KMS-11 (cell line): ENCODE results near the gene UBASH3B.

Experiments
- H2AFZ ChIP-seq: fragments of 200-600 bp; sonication (generic); 2 replicates; pipeline ENCODE4 v1.6.1; 2016; ENCODE audit warnings: antibody characterized with exemption, mixed run types, low read depth
- H3K27ac ChIP-seq: fragments of 200-600 bp; sonication (generic); 2 replicates; pipeline ENCODE4 v1.6.1; 2016; ENCODE audit warnings: mild to moderate bottlenecking, mixed run types
- H3K27me3 ChIP-seq: fragments of 200-600 bp; sonication (generic); 2 replicates; pipeline ENCODE4 v1.6.1; 2017; ENCODE audit warnings: mild to moderate bottlenecking, low read depth, mixed run types, moderate library complexity; ENCODE audit not compliant: insufficient read depth
- H3K36me3 ChIP-seq: fragments of 200-600 bp; sonication (generic); 2 replicates; pipeline ENCODE4 v1.6.1; 2017; ENCODE audit warnings: mild to moderate bottlenecking, mixed run types; ENCODE audit not compliant: insufficient read depth
- H3K4me1 ChIP-seq: fragments of 200-600 bp; sonication (generic); 2 replicates; pipeline ENCODE4 v1.6.1; 2016; ENCODE audit warnings: mild to moderate bottlenecking, low read depth, mixed run types; ENCODE audit not compliant: poor library complexity, severe bottlenecking
- H3K4me2 ChIP-seq: fragments of 200-600 bp; sonication (generic); 2 replicates; pipeline ENCODE4 v1.7.0; 2016; ENCODE audit warnings: mild to moderate bottlenecking, mixed run types
- H3K4me3 ChIP-seq: fragments of 200-600 bp; sonication (generic); IDR thresholded peaks from 2 replicates; pipeline ENCODE4 v1.6.1; 2017; ENCODE audit warnings: low read depth, low read length, mixed read lengths; ENCODE audit not compliant: insufficient read depth
- H3K79me2 ChIP-seq: fragments of 200-600 bp; sonication (generic); 2 replicates; pipeline ENCODE4 v1.6.1; 2016; ENCODE audit warnings: low read depth, mixed run types; ENCODE audit not compliant: insufficient read depth
- H3K9ac ChIP-seq: fragments of 200-600 bp; sonication (generic); 2 replicates; pipeline ENCODE4 v1.6.1; 2016; ENCODE audit warnings: mild to moderate bottlenecking, mixed run types
- H4K20me1 ChIP-seq: fragments of 200-600 bp; sonication (generic); 2 replicates; pipeline ENCODE4 v1.6.1; 2016; ENCODE audit warnings: mild to moderate bottlenecking, mixed run types; ENCODE audit not compliant: insufficient read depth
- TF ChIP-seq, protein P1 (sequence below): fragments of 200-600 bp; sonication (generic); conservative IDR thresholded peaks from 2 replicates; pipeline ENCODE4 v1.6.1; 2017; ENCODE audit warnings: low read depth, mild to moderate bottlenecking, antibody characterized with exemption, low read length, moderate library complexity, mixed read lengths

The UBASH3B gene

DNA sequence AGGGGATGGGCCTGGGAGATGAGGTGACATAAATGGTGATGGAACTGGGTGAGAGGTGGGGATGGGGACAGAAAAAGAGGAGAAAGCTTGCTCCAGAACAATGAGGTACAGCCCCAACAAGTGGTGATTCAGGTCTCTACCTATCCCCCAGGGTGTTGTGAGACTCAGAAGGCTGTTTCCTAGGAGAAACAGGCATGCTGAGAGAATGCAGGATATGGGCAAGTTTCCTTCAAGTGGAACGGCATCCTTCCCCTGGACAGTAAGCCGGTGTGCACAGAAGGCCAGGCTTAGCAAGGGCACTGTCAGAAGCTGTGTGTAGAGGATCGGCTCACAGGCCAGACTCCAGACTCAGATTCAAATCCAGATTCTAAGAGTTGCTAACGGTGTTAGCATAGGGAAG is 148.6 kb downstream of the UBASH3B start:
- TF ChIP-seq, protein P1, sequence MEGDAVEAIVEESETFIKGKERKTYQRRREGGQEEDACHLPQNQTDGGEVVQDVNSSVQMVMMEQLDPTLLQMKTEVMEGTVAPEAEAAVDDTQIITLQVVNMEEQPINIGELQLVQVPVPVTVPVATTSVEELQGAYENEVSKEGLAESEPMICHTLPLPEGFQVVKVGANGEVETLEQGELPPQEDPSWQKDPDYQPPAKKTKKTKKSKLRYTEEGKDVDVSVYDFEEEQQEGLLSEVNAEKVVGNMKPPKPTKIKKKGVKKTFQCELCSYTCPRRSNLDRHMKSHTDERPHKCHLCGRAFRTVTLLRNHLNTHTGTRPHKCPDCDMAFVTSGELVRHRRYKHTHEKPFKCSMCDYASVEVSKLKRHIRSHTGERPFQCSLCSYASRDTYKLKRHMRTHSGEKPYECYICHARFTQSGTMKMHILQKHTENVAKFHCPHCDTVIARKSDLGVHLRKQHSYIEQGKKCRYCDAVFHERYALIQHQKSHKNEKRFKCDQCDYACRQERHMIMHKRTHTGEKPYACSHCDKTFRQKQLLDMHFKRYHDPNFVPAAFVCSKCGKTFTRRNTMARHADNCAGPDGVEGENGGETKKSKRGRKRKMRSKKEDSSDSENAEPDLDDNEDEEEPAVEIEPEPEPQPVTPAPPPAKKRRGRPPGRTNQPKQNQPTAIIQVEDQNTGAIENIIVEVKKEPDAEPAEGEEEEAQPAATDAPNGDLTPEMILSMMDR = no peak
- no peak overlapping the region for H3K9ac ChIP-seq
- H3K4me2 ChIP-seq = no peak overlapping the region
- no peak overlapping the region for H3K4me3 ChIP-seq
- H2AFZ ChIP-seq = no peak overlapping the region
- no peaks in the 10 kb centered on the region for H4K20me1 ChIP-seq
- no peak overlapping the region for H3K27ac ChIP-seq
- H3K4me1 ChIP-seq = no peaks in the 10 kb centered on the region
- H3K36me3 ChIP-seq = no peaks in the 10 kb centered on the region
- H3K27me3 ChIP-seq = no peaks in the 10 kb centered on the region
- no peaks in the 10 kb centered on the region for H3K79me2 ChIP-seq

DNA sequence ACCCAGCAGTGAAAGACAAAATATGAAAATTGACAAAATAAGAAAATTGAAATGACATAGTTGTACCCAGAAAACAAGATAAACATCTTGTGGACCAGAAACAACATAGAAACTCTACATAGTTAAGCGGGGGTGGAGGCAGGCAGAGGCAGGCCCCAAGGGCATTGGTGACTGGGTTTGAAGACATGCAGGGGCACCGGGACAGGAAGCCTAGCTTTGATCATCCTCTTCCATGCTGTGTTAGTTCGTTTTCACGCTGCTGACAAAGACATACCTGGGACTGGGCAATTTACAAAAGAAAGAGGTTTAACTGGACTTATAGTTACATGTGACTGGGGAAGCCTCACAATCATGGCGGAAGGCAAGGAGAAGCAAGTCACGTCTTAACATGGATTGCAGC is 149.3 kb downstream of the UBASH3B start:
- no peaks in the 10 kb centered on the region for H3K36me3 ChIP-seq
- H3K9ac ChIP-seq = no peak overlapping the region
- H2AFZ ChIP-seq = no peak overlapping the region
- no peak overlapping the region for H3K27ac ChIP-seq
- no peaks in the 10 kb centered on the region for H3K27me3 ChIP-seq
- no peak overlapping the region for H3K4me2 ChIP-seq
- H3K79me2 ChIP-seq = no peaks in the 10 kb centered on the region
- TF ChIP-seq, protein P1 = no peak
- no peaks in the 10 kb centered on the region for H3K4me1 ChIP-seq
- H3K4me3 ChIP-seq = no peak overlapping the region
- H4K20me1 ChIP-seq = no peaks in the 10 kb centered on the region

DNA sequence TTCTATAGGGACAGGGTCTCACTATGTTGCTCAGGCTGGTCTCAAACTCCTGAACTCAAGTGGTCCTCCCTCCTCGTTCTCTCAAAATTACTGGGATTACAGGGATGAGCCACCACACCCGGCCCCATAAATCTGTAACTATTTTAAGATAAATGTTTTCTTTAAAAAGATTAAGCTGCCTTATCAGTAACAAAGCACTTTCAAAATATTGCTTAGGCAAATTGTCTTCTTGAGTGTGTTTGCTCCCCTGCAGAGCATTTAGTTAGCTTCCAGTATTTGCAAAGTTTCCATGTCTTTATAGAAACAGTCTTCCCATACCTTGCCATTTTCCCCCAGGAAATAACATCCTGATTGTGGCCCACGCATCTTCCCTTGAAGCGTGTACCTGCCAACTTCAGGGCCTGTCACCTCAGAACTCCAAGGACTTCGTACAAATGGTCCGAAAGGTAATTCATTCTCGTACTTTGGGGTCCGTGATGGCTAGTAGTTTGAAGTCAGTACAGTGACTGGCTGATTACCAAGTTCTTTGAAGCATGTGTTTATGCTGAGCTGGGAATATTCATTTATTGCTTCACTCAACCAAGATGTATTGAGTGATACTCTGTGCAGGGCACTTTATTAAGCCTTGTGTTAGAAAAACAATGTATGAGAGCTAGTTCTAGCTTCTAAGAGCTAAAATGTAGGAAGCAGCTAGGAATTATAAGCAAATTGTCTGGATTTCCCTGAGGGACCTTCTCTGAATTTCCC is 152.4 kb downstream of the UBASH3B start:
- no peaks in the 10 kb centered on the region for H4K20me1 ChIP-seq
- TF ChIP-seq, protein P1 = no peak
- H3K79me2 ChIP-seq = no peaks in the 10 kb centered on the region
- H3K4me2 ChIP-seq = no peak overlapping the region
- H3K4me1 ChIP-seq = no peaks in the 10 kb centered on the region
- no peaks in the 10 kb centered on the region for H3K36me3 ChIP-seq
- no peak overlapping the region for H3K27ac ChIP-seq
- no peak overlapping the region for H3K9ac ChIP-seq
- no peaks in the 10 kb centered on the region for H3K27me3 ChIP-seq
- no peak overlapping the region for H3K4me3 ChIP-seq
- H2AFZ ChIP-seq = no peak overlapping the region

DNA sequence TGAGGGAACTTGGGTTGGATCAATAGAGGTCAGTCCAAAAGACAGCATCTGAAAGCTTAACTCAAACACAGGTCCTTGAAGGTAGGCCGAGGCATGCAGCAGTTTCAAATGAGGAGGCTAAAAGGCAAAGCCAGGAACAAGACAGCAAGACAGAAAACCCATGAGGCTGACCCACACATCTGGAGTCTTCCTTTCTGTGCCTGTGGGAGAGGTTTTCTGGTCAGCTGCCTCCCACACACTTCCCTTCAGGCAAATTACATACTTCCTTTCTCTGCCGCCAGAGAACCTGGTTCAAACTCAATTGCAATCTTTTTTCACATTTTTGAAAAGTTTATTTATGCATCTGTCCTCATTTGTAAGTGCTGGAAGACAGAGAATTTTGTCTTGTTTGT is 153.0 kb downstream of the UBASH3B start:
- Histone ChIP-seq H3K4me1 (no peaks in the 10 kb centered on the region), H4K20me1 (no peaks in the 10 kb centered on the region), H2AFZ (no peak overlapping the region), H3K27ac (no peak overlapping the region), H3K79me2 (no peaks in the 10 kb centered on the region), H3K4me2 (no peak overlapping the region), H3K4me3 (no peak overlapping the region), H3K9ac (no peak overlapping the region), H3K27me3 (no peaks in the 10 kb centered on the region), H3K36me3 (no peaks in the 10 kb centered on the region)
- TF ChIP-seq, protein P1 = no peak
